Loucy (cell line): Measurements from ENCODE around the gene SH3RF1.

Experiments used
- H2AFZ ChIP-seq: fragments of 200-600 bp; sonication (generic); 2 replicates; pipeline ENCODE4 v1.6.0; 2016; ENCODE audit warnings: antibody characterized with exemption, mild to moderate bottlenecking, low read length, moderate library complexity
- H3F3A ChIP-seq: fragments of 200-600 bp; 2 replicates; pipeline ENCODE4 v1.6.0; 2016; ENCODE audit warnings: antibody characterized with exemption, low read depth, mild to moderate bottlenecking
- H3K27me3 ChIP-seq: fragments of 200-600 bp; sonication (generic); 2 replicates; pipeline ENCODE4 v1.6.1; 2014; ENCODE audit warnings: low read length, mild to moderate bottlenecking; ENCODE audit not compliant: insufficient read depth, poor library complexity, severe bottlenecking
- H3K36me3 ChIP-seq: fragments of 200-600 bp; sonication (generic); 2 replicates; pipeline ENCODE4 v1.6.1; 2016; ENCODE audit warnings: low read length; ENCODE audit not compliant: insufficient read depth
- H3K4me1 ChIP-seq: fragments of 200-600 bp; sonication (generic); 2 replicates; pipeline ENCODE4 v1.5.1; 2014; ENCODE audit warnings: low read length, mild to moderate bottlenecking; ENCODE audit not compliant: insufficient read depth, poor library complexity, severe bottlenecking
- H3K4me2 ChIP-seq: fragments of 200-600 bp; sonication (generic); 2 replicates; pipeline ENCODE4 v1.6.0; 2014; ENCODE audit warnings: antibody characterized with exemption, low read length, low read depth, mild to moderate bottlenecking; ENCODE audit not compliant: poor library complexity, severe bottlenecking
- H3K4me3 ChIP-seq: fragments of 200-600 bp; sonication (generic); 2 replicates; pipeline ENCODE4 v1.5.1; 2014; ENCODE audit warnings: low read length, mild to moderate bottlenecking, mixed read lengths; ENCODE audit not compliant: poor library complexity, severe bottlenecking
- H3K79me2 ChIP-seq: fragments of 200-600 bp; sonication (generic); 2 replicates; pipeline ENCODE4 v1.6.1; 2014; ENCODE audit warnings: low read length; ENCODE audit not compliant: insufficient read depth
- H3K9ac ChIP-seq: fragments of 200-600 bp; sonication (generic); 2 replicates; pipeline ENCODE4 v1.6.0; 2014; ENCODE audit warnings: mild to moderate bottlenecking, low read depth, low read length, moderate library complexity; ENCODE audit not compliant: poor library complexity, severe bottlenecking
- H3K9me2 ChIP-seq: fragments of 200-600 bp; sonication (generic); replicated peaks from 2 replicates; pipeline ENCODE4 v1.6.1; 2016; ENCODE audit warnings: low read depth, low read length, mixed read lengths
- H3K9me3 ChIP-seq: fragments of 200-600 bp; sonication (generic); 2 replicates; pipeline ENCODE4 v1.6.1; 2014; ENCODE audit warnings: mild to moderate bottlenecking, antibody characterized with exemption, low read length, low read depth; ENCODE audit not compliant: insufficient read depth
- H4K20me1 ChIP-seq: fragments of 200-600 bp; sonication (generic); 2 replicates; pipeline ENCODE4 v1.6.0; 2014; ENCODE audit warnings: antibody characterized with exemption, low read length, mild to moderate bottlenecking; ENCODE audit not compliant: insufficient read depth, poor library complexity, severe bottlenecking
- CTCF ChIP-seq: fragments of 200-600 bp; sonication (generic); conservative IDR thresholded peaks from 2 replicates; pipeline ENCODE4 v1.5.1; 2014; ENCODE audit warnings: mild to moderate bottlenecking, antibody characterized with exemption, low read length
- EZH2phosphoT487 ChIP-seq: fragments of 200-600 bp; IDR thresholded peaks from 2 replicates; pipeline ENCODE4 v1.6.1; 2018; ENCODE audit warnings: antibody characterized with exemption, mild to moderate bottlenecking, moderate library complexity, borderline replicate concordance

Gene SH3RF1

GRCh38 chr4:169047956-169048355 lies 222.8 kb downstream of the SH3RF1 start:
- Histone ChIP-seq H3K9ac (no peak overlapping the region), H3K9me3 (no peaks in the 10 kb centered on the region), H3K79me2 (no peaks in the 10 kb centered on the region), H3K9me2 (no peaks in the 10 kb centered on the region), H3F3A (no peaks in the 10 kb centered on the region), H3K36me3 (no peaks in the 10 kb centered on the region), H3K4me2 (no peak overlapping the region), H3K4me1 (no peaks in the 10 kb centered on the region), H4K20me1 (no peaks in the 10 kb centered on the region), H2AFZ (no peak overlapping the region), H3K27me3 (no peaks in the 10 kb centered on the region), H3K4me3 (no peak overlapping the region)
- no peak for TF ChIP-seq CTCF
- no peak for TF ChIP-seq EZH2phosphoT487

- no peaks in the 10 kb centered on the region for H3K9me3 ChIP-seq
- no peak overlapping the region for H3K4me2 ChIP-seq
- H4K20me1 ChIP-seq = no peaks in the 10 kb centered on the region
- TF ChIP-seq CTCF (no peak), EZH2phosphoT487 (no peak)
- no peaks in the 10 kb centered on the region for H3K36me3 ChIP-seq
- no peaks in the 10 kb centered on the region for H3K79me2 ChIP-seq
- no peaks in the 10 kb centered on the region for H3F3A ChIP-seq
- H3K4me1 ChIP-seq = no peaks in the 10 kb centered on the region
- no peaks in the 10 kb centered on the region for H3K27me3 ChIP-seq
- no peaks in the 10 kb centered on the region for H3K9me2 ChIP-seq
- H3K4me3 ChIP-seq = no peak overlapping the region
- H3K9ac ChIP-seq = no peak overlapping the region
- no peak overlapping the region for H2AFZ ChIP-seq
Measured at GRCh38 chr4:169045862-169046584, 224.7 kb downstream of the SH3RF1 start.

DNA sequence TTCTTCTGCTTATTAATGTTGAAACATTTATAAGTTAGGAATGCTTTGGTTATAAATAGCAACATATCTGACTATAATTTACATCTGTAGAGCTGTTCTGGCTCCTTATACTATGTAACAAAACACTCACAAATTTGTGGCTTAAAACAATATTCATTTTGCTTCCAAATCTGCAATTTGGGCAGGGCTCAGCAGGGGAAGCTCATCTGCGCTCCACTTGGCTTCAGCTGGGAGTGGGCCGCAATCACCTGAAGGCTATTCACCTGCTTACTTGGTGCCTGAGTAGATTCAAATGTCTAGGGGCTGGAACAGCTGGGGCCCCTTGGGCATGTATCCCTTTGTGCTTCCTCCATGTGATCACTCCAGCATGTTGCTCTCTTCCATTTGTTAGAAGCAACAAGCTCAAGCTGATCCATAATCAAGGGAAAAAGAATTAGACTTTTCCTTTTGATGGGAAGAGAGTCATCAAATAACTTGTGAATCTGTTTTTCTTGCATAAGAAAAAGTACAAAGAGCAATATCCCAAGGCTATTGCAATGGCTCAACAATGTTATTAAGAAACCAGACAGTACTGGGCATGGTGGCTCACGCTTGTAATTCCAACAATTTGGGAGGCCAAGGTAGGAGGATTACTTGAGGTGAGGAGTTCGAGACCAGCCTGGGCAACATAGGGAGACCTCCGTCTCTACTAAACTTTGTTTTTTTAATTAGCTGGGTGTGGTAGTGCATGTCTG lies 225.9 kb downstream of the SH3RF1 start:
- no peak for TF ChIP-seq EZH2phosphoT487
- Histone ChIP-seq H2AFZ (no peak overlapping the region), H3K79me2 (no peaks in the 10 kb centered on the region), H3F3A (no peaks in the 10 kb centered on the region), H3K36me3 (no peaks in the 10 kb centered on the region), H3K27me3 (no peaks in the 10 kb centered on the region), H3K4me1 (no peaks in the 10 kb centered on the region), H3K4me3 (no peak overlapping the region), H4K20me1 (no peaks in the 10 kb centered on the region), H3K9ac (no peak overlapping the region), H3K4me2 (no peak overlapping the region), H3K9me2 (no peaks in the 10 kb centered on the region), H3K9me3 (no peaks in the 10 kb centered on the region)
